Measurements from ENCODE around the gene NGF. TPM values are rescaled to one million over a fixed set of nuclear protein-coding genes. Genes with fewer than 3 reads are reported as not detected.
A peak's percentile ranks its signal among the peaks of the same experiment; 100 is the strongest.

The NGF gene
- total RNA-seq, 1 donor from 2014 or later: 12.9 TPM

GRCh38 chr1:115322631-115323030, 15.4 kb downstream of the NGF start:
- Histone ChIP-seq H3K4me2 (ENCODE audit: low read length) (peak overlapping the region; percentile 10), H3K9ac (ENCODE audit: low read length) (no peak overlapping the region), H3K27ac (ENCODE audit: low read depth, low read length) (peak overlapping the region; percentile 41), H3K4me3 (ENCODE audit: insufficient read depth, low read depth, low read length) (no peak overlapping the region), H2AFZ (ENCODE audit: low read depth, low read length) (no peak overlapping the region), H3K79me2 (ENCODE audit: insufficient read depth, low read length) (peaks cover 27% of the 10 kb centered on the region), H3K9me3 (ENCODE audit: insufficient read depth, low read depth, low read length) (no peaks in the 10 kb centered on the region), H3K27me3 (ENCODE audit: insufficient read depth, low read length) (no peaks in the 10 kb centered on the region), H3K36me3 (ENCODE audit: insufficient read depth, low read length) (no peaks in the 10 kb centered on the region), H4K20me1 (ENCODE audit: insufficient read depth, low read length) (no peaks in the 10 kb centered on the region), H3K4me1 (ENCODE audit: insufficient read depth, low read length) (peaks cover 29% of the 10 kb centered on the region)
- FAIRE-seq (no peak), DNase-seq (ENCODE audit: low read depth) (peak; percentile 65)
- Mint-ChIP-seq H3K4me1 (ENCODE audit: low read depth, unreplicated experiment) (peaks cover 54% of the 10 kb centered on the region), H3K4me3 (ENCODE audit: unreplicated experiment) (no peak overlapping the region), H3K9me3 (ENCODE audit: unreplicated experiment) (peaks cover 3% of the 10 kb centered on the region), H3K27me3 (ENCODE audit: low read depth, unreplicated experiment) (no peaks in the 10 kb centered on the region), H3K27ac (ENCODE audit: unreplicated experiment) (peak overlapping the region; percentile 95), H3K36me3 (ENCODE audit: low read depth, unreplicated experiment) (peaks cover 7% of the 10 kb centered on the region)
- TF ChIP-seq CTCF (IDR thresholded peaks at IDR 0.05; ENCODE audit: insufficient read depth, low read depth, low read length) (no peak), EZH2 (IDR thresholded peaks at IDR 0.05; ENCODE audit: insufficient read depth, low read length) (no peak)

- H3K36me3 Mint-ChIP-seq (ENCODE audit: low read depth, unreplicated experiment): no peaks in the 10 kb centered on the region
- H3K27me3 Mint-ChIP-seq (ENCODE audit: low read depth, unreplicated experiment): no peaks in the 10 kb centered on the region
- peaks cover 23% of the 10 kb centered on the region for H3K4me1 ChIP-seq (ENCODE audit: insufficient read depth, low read length)
- H3K4me1 Mint-ChIP-seq (ENCODE audit: low read depth, unreplicated experiment): peaks cover 51% of the 10 kb centered on the region
- H3K27ac Mint-ChIP-seq (ENCODE audit: unreplicated experiment): no peak overlapping the region
- H3K4me3 ChIP-seq (ENCODE audit: insufficient read depth, low read depth, low read length): no peak overlapping the region
- H3K27me3 ChIP-seq (ENCODE audit: insufficient read depth, low read length): no peaks in the 10 kb centered on the region
- FAIRE-seq (no peak), DNase-seq (ENCODE audit: low read depth) (no peak)
- H3K9me3 Mint-ChIP-seq (ENCODE audit: unreplicated experiment): no peaks in the 10 kb centered on the region
- H3K4me3 Mint-ChIP-seq (ENCODE audit: unreplicated experiment): no peak overlapping the region
- H3K27ac ChIP-seq (ENCODE audit: low read depth, low read length): no peak overlapping the region
- H3K9ac ChIP-seq (ENCODE audit: low read length): no peak overlapping the region
- peaks cover 27% of the 10 kb centered on the region for H3K79me2 ChIP-seq (ENCODE audit: insufficient read depth, low read length)
- no peaks in the 10 kb centered on the region for H4K20me1 ChIP-seq (ENCODE audit: insufficient read depth, low read length)
- H2AFZ ChIP-seq (ENCODE audit: low read depth, low read length): no peak overlapping the region
- H3K9me3 ChIP-seq (ENCODE audit: insufficient read depth, low read depth, low read length): no peaks in the 10 kb centered on the region
- no peak overlapping the region for H3K4me2 ChIP-seq (ENCODE audit: low read length)
- H3K36me3 ChIP-seq (ENCODE audit: insufficient read depth, low read length): no peaks in the 10 kb centered on the region
- TF ChIP-seq CTCF (IDR thresholded peaks at IDR 0.05; ENCODE audit: insufficient read depth, low read depth, low read length): no peak
Observed at GRCh38 chr1:115320377-115320776, 17.7 kb downstream of the NGF start.

GRCh38 chr1:115319706-115320105, 18.3 kb downstream of the NGF start:
- H3K4me3 Mint-ChIP-seq (ENCODE audit: unreplicated experiment): no peak overlapping the region
- Histone ChIP-seq H3K9me3 (ENCODE audit: insufficient read depth, low read depth, low read length) (no peaks in the 10 kb centered on the region), H3K4me3 (ENCODE audit: insufficient read depth, low read depth, low read length) (no peak overlapping the region), H3K4me1 (ENCODE audit: insufficient read depth, low read length) (peaks cover 30% of the 10 kb centered on the region), H3K79me2 (ENCODE audit: insufficient read depth, low read length) (peaks cover 27% of the 10 kb centered on the region), H3K27me3 (ENCODE audit: insufficient read depth, low read length) (no peaks in the 10 kb centered on the region), H4K20me1 (ENCODE audit: insufficient read depth, low read length) (no peaks in the 10 kb centered on the region), H3K36me3 (ENCODE audit: insufficient read depth, low read length) (no peaks in the 10 kb centered on the region), H3K4me2 (ENCODE audit: low read length) (no peak overlapping the region), H2AFZ (ENCODE audit: low read depth, low read length) (no peak overlapping the region), H3K27ac (ENCODE audit: low read depth, low read length) (no peak overlapping the region), H3K9ac (ENCODE audit: low read length) (no peak overlapping the region)
- H3K27me3 Mint-ChIP-seq (ENCODE audit: low read depth, unreplicated experiment): no peaks in the 10 kb centered on the region
- H3K27ac Mint-ChIP-seq (ENCODE audit: unreplicated experiment): no peak overlapping the region
- no peak for FAIRE-seq
- DNase-seq (ENCODE audit: low read depth): no peak
- peaks cover 53% of the 10 kb centered on the region for H3K4me1 Mint-ChIP-seq (ENCODE audit: low read depth, unreplicated experiment)
- no peaks in the 10 kb centered on the region for H3K9me3 Mint-ChIP-seq (ENCODE audit: unreplicated experiment)
- no peaks in the 10 kb centered on the region for H3K36me3 Mint-ChIP-seq (ENCODE audit: low read depth, unreplicated experiment)
- no peak for TF ChIP-seq CTCF (IDR thresholded peaks at IDR 0.05; ENCODE audit: insufficient read depth, low read depth, low read length)
- TF ChIP-seq EZH2 (IDR thresholded peaks at IDR 0.05; ENCODE audit: insufficient read depth, low read length): no peak
